B cell (primary cell): ENCODE results near the gene SETBP1. TPM values are rescaled to one million over a fixed set of nuclear protein-coding genes. Genes with fewer than 3 reads are reported as not detected.

ENCODE experiments used
- ATAC-seq: fragments of 200-7000 bp; cut with Tn5 transposase; one replicate; pipeline ENCODE4 v1.10.0; 2021; ENCODE audit warnings: low read depth, mild to moderate bottlenecking, moderate number of reproducible peaks, moderate library complexity
- CTCF ChIA-PET: fragments of 350-600 bp; sonication (Branson Sonifier 250); formaldehyde crosslinking; loops from one replicate; lab custom pipeline; 2021; ENCODE audit warnings: antibody characterized with exemption, inconsistent platforms; lab: Charles Lee
- POLR2A ChIA-PET: fragments of 350-600 bp; sonication (Branson Sonifier 250); formaldehyde crosslinking; loops from one replicate; lab custom pipeline; 2021; ENCODE audit warnings: antibody characterized with exemption; lab: Charles Lee
- DNase-seq: peaks from one replicate; pipeline ENCODE4 v3.0.0; 2013
- H2AFZ ChIP-seq: 2 replicates; pipeline ENCODE4 v1.6.1; 2012; ENCODE audit warnings: mild to moderate bottlenecking, low read depth, low read length; ENCODE audit not compliant: insufficient read depth, poor library complexity, severe bottlenecking
- H3K27ac ChIP-seq, 2 donors: 1 replicate in 1 of 2; 2 replicates in 1 of 2; pipeline ENCODE4 v1.5.1; 2012 to 2013; ENCODE audit warnings: low read length in 2 of 2, mild to moderate bottlenecking in 2 of 2, moderate library complexity in 1 of 2
- H3K27me3 ChIP-seq, 4 experiments: fragments of 200-600 bp in 1 of 4; sonication (generic) in 1 of 4; replicated peaks in 1 of 4; 1 replicate in 2 of 4; 2 replicates in 2 of 4; pipeline versions ENCODE4 v1.6.1 to v1.7.0; 2013 to 2016; ENCODE audit warnings: low read length in 3 of 4, mild to moderate bottlenecking in 2 of 4, mixed read lengths in 1 of 4, moderate library complexity in 1 of 4; ENCODE audit not compliant: insufficient read depth in 4 of 4, control insufficient read depth in 3 of 4; ENCODE audit errors: control extremely low read depth in 1 of 4
- H3K36me3 ChIP-seq, 2 experiments: replicated peaks in 1 of 2; 1 replicate in 1 of 2; 2 replicates in 1 of 2; pipeline versions ENCODE4 v1.6.1 to v1.7.1; 2013; ENCODE audit warnings: low read length in 1 of 2; ENCODE audit not compliant: insufficient read depth in 2 of 2, control insufficient read depth in 1 of 2; ENCODE audit errors: control extremely low read depth in 1 of 2, extremely low read depth in 1 of 2
- H3K4me1 ChIP-seq, 2 donors: fragments of 200-600 bp in 1 of 2; sonication (generic) in 1 of 2; 1 replicate in 1 of 2; 2 replicates in 1 of 2; pipeline versions ENCODE4 v1.5.1 to v1.6.1; 2013 to 2017; ENCODE audit warnings: low read length in 2 of 2; ENCODE audit not compliant: control insufficient read depth in 2 of 2, insufficient read depth in 2 of 2
- H3K4me2 ChIP-seq: replicated peaks from 2 replicates; pipeline ENCODE3; 2012; ENCODE audit warnings: mild to moderate bottlenecking, low read depth, low read length; ENCODE audit not compliant: poor library complexity, severe bottlenecking
- H3K4me3 ChIP-seq, 5 experiments: fragments of 200-600 bp in 1 of 5; sonication (generic) in 1 of 5; 1 replicate in 3 of 5; 2 replicates in 2 of 5; pipeline versions ENCODE4 v1.5.1 to v1.7.0; 2011 to 2016; ENCODE audit warnings: low read length in 4 of 5, mild to moderate bottlenecking in 4 of 5, low read depth in 2 of 5, control low read depth in 1 of 5, moderate library complexity in 1 of 5; ENCODE audit not compliant: insufficient read depth in 1 of 5; ENCODE audit errors: control extremely low read depth in 1 of 5, extremely low read depth in 1 of 5
- H3K79me2 ChIP-seq: fragments of 200-600 bp; sonication (generic); one replicate; pipeline ENCODE4 v1.6.0; 2016; ENCODE audit warnings: low read length; ENCODE audit not compliant: control insufficient read depth, insufficient read depth
- H3K9ac ChIP-seq: fragments of 200-600 bp; sonication (generic); 2 replicates; pipeline ENCODE4 v1.6.1; 2017; ENCODE audit warnings: mild to moderate bottlenecking, low read length, moderate library complexity
- H3K9me3 ChIP-seq, 3 donors: one replicate each; pipeline versions ENCODE4 v1.6.1 to v1.7.1; 2013; ENCODE audit warnings: low read length in 2 of 3; ENCODE audit not compliant: control insufficient read depth in 2 of 3, insufficient read depth in 1 of 3; ENCODE audit errors: control extremely low read depth in 1 of 3
- H4K20me1 ChIP-seq: 2 replicates; pipeline ENCODE4 v1.6.0; 2012; ENCODE audit warnings: mild to moderate bottlenecking, low read length; ENCODE audit not compliant: insufficient read depth, control insufficient read depth, poor library complexity, severe bottlenecking
- H3K27ac Mint-ChIP-seq: one replicate; pipeline ENCODE4 v1.8.0; 2021; ENCODE audit warnings: mixed read lengths
- H3K27me3 Mint-ChIP-seq: one replicate; pipeline ENCODE4 v1.8.0; 2021; ENCODE audit warnings: mixed read lengths
- H3K4me1 Mint-ChIP-seq: one replicate; pipeline ENCODE4 v1.8.0; 2021; ENCODE audit warnings: mixed read lengths
- H3K4me3 Mint-ChIP-seq: one replicate; pipeline ENCODE4 v1.8.0; 2021; ENCODE audit warnings: mixed read lengths
- H3K9me3 Mint-ChIP-seq: one replicate; pipeline ENCODE4 v1.8.0; 2022; ENCODE audit warnings: mixed read lengths; ENCODE audit not compliant: insufficient read depth
- EZH2 ChIP-seq: IDR thresholded peaks from 2 replicates; pipeline ENCODE4 v1.6.1; 2012; ENCODE audit warnings: borderline replicate concordance, low read depth, mild to moderate bottlenecking, moderate library complexity, low read length; ENCODE audit not compliant: insufficient read depth, poor library complexity, severe bottlenecking
- WGBS: methylation state at CpG from one replicate; pipeline ENCODE4 v1.1.5; 2013; ENCODE audit warnings: missing lambda C conversion rate; ENCODE audit not compliant: insufficient coverage; 5-methylcytosine and 5-hydroxymethylcytosine counted together
- intact Hi-C: fragments of 100-400 bp; cut with micrococcal nuclease; formaldehyde crosslinking; loops from one replicate; pipeline ENCODE4 v1.10.0; 2022
- polyA plus RNA-seq: library from polyadenylated mRNA; depleted of rRNA; stranded (reverse); fragments of >200 nt; gene quantifications from 2 replicates; pipeline ENCODE4 v1.2.3, GENCODE V29; 2012
- total RNA-seq, 2 donors: library from RNA; stranded (reverse); fragments of 120-200 nt in 1 of 2; gene quantifications; 1 replicate in 1 of 2; 2 replicates in 1 of 2; pipeline versions ENCODE4 v1.2.3 to v1.2.4, GENCODE V29; 2013 to 2022
- TF ChIP-seq, protein P1 (sequence below): fragments of 200-600 bp; IDR thresholded peaks from one replicate; pipeline ENCODE4 v1.8.0; 2022; ENCODE audit warnings: antibody characterized with exemption, mild to moderate bottlenecking

The SETBP1 gene
- total and polyA plus RNA-seq, 2 donors (not counting 1 experiment from before 2014, with no cell fraction given) = 15.1 to 129 TPM

DNA sequence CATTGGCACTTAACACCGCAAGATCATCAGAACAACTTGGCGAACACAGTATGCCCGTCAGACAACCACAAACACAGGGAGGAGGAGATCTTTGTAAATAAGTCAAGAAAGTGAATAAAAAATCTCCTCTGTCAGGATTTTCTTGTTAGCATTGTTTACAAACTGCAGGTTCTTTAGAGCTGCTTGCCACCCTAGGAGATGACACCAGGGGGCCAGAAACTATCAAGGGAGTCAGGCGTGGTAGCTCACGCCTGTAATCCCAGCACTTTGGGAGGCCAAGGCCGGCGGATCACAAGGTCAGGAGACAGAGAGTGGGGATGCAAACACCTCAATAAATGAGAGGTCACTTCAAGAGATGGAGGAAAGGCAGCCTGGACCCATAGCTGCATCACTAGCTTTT, 428.1 kb downstream of the SETBP1 start:
- no peak overlapping the region for H2AFZ ChIP-seq
- Mint-ChIP-seq H3K4me3 (no peak overlapping the region), H3K27me3 (no peaks in the 10 kb centered on the region), H3K9me3 (no peaks in the 10 kb centered on the region), H3K4me1 (peaks cover 29% of the 10 kb centered on the region), H3K27ac (no peak overlapping the region)
- TF ChIP-seq, protein P1, sequence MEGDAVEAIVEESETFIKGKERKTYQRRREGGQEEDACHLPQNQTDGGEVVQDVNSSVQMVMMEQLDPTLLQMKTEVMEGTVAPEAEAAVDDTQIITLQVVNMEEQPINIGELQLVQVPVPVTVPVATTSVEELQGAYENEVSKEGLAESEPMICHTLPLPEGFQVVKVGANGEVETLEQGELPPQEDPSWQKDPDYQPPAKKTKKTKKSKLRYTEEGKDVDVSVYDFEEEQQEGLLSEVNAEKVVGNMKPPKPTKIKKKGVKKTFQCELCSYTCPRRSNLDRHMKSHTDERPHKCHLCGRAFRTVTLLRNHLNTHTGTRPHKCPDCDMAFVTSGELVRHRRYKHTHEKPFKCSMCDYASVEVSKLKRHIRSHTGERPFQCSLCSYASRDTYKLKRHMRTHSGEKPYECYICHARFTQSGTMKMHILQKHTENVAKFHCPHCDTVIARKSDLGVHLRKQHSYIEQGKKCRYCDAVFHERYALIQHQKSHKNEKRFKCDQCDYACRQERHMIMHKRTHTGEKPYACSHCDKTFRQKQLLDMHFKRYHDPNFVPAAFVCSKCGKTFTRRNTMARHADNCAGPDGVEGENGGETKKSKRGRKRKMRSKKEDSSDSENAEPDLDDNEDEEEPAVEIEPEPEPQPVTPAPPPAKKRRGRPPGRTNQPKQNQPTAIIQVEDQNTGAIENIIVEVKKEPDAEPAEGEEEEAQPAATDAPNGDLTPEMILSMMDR = no peak
- TF ChIP-seq EZH2 = no peak
- intact Hi-C loops = no loop called here
- no peaks in the 10 kb centered on the region for H3K27me3 ChIP-seq
- no peak overlapping the region for H3K27ac ChIP-seq
- H3K36me3 ChIP-seq = no peaks in the 10 kb centered on the region
- ATAC-seq (no peak), DNase-seq (no peak)
- H3K79me2 ChIP-seq = no peaks in the 10 kb centered on the region
- peaks cover 43 to 44% of the 10 kb centered on the region in 2 donors for H3K4me1 ChIP-seq
- H3K9me3 ChIP-seq = no peaks in the 10 kb centered on the region
- 100% methylated on average over 2 of the region's 7 CpGs for WGBS
- POLR2A ChIA-PET = no interaction called here
- no peak overlapping the region for H3K4me3 ChIP-seq
- H4K20me1 ChIP-seq = no peaks in the 10 kb centered on the region
- H3K9ac ChIP-seq = no peak overlapping the region
- CTCF ChIA-PET = interaction anchor here (1.2 kb wide), 1 partner anchor 14 kb away, joined by 3 read pairs; no protein-coding TSS in a partner anchor
- H3K4me2 ChIP-seq = no peak overlapping the region

DNA sequence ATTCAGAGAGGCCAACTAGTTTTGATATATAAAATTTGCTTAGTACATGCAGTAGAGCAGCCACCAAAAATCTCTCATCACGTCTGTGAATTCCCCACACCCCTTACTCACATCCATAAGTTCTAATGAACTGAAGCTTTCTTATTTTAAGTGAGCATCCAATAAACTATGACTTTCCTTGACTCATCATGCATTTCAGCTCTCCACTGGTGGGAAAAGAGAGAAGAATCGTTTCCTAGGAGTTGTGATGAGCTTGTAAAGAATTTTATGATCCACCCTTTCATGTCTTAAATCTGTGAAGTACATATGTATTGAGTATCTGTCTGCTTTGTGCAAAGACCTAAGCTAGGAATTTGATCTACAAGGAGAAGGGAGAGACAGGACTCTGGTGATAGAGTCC, 428.6 kb downstream of the SETBP1 start:
- DNase-seq (no peak), ATAC-seq (no peak)
- intact Hi-C loops = no loop called here
- H3K4me3 ChIP-seq = no peak overlapping the region
- no peak overlapping the region for H3K9ac ChIP-seq
- no peak overlapping the region for H3K4me2 ChIP-seq
- no peaks in the 10 kb centered on the region for H3K79me2 ChIP-seq
- no peaks in the 10 kb centered on the region for H3K36me3 ChIP-seq
- peaks cover 37 to 39% of the 10 kb centered on the region in 2 donors for H3K4me1 ChIP-seq
- no peak for TF ChIP-seq EZH2
- TF ChIP-seq, protein P1 = no peak
- ChIA-PET CTCF (interaction anchor here (1.2 to 1.4 kb wide), 2 partner anchors 14 to 103 kb away, joined by 3 to 4 read pairs; no protein-coding TSS in a partner anchor), POLR2A (no interaction called here)
- H3K4me1 Mint-ChIP-seq = peaks cover 24% of the 10 kb centered on the region
- no peak overlapping the region for H3K4me3 Mint-ChIP-seq
- H3K27me3 ChIP-seq = no peaks in the 10 kb centered on the region
- H4K20me1 ChIP-seq = no peaks in the 10 kb centered on the region
- no peaks in the 10 kb centered on the region for H3K9me3 ChIP-seq
- no peaks in the 10 kb centered on the region for H3K27me3 Mint-ChIP-seq
- no CpG with 5 or more reads among the region's 2 CpGs for WGBS
- H2AFZ ChIP-seq = no peak overlapping the region
- no peak overlapping the region for H3K27ac Mint-ChIP-seq
- H3K9me3 Mint-ChIP-seq = no peaks in the 10 kb centered on the region
- no peak overlapping the region for H3K27ac ChIP-seq
